Caco-2 (cell line): Measurements from ENCODE around the gene CDCP1. TPM values are rescaled to one million over a fixed set of nuclear protein-coding genes. Genes with fewer than 3 reads are reported as not detected.

ENCODE experiments used
- BruUV-seq: library from RNA; stranded (reverse); fragments of 400-500 nt; replicated peaks from 2 replicates; lab custom pipeline; 2021; lab: Mats Ljungman, UMichigan
- CTCF ChIA-PET: fragments of 300-600 bp; sonication (Branson Sonifier 250); formaldehyde crosslinking; loops from one replicate; lab custom pipeline; 2022; ENCODE audit warnings: antibody characterized with exemption; lab: Charles Lee
- POLR2A ChIA-PET: fragments of 300-600 bp; sonication (Branson Sonifier 250); formaldehyde crosslinking; loops from one replicate; lab custom pipeline; 2022; ENCODE audit warnings: antibody characterized with exemption; lab: Charles Lee
- DNase-seq, 2 experiments: peaks; one replicate each; pipeline versions ENCODE4 v3.0.0 to v3.0.0-alpha.2; 2020 to 2022
- H3K27me3 ChIP-seq: replicated peaks from 2 replicates; pipeline ENCODE4 v1.6.0; 2011; ENCODE audit warnings: low read length; ENCODE audit not compliant: control insufficient read depth, insufficient read depth
- H3K36me3 ChIP-seq: 2 replicates; pipeline ENCODE4 v1.5.1; 2011; ENCODE audit warnings: low read length; ENCODE audit not compliant: control insufficient read depth, insufficient read depth
- H3K4me1 ChIP-seq: fragments of 250-450 bp; sonication (Bioruptor Pico); 2 replicates; pipeline ENCODE4 v1.5.1; 2020; ENCODE audit warnings: mild to moderate bottlenecking
- H3K4me3 ChIP-seq: 2 replicates; pipeline ENCODE4 v1.5.1; 2011; ENCODE audit warnings: low read depth, mild to moderate bottlenecking, control low read depth, low read length
- H3K9me3 ChIP-seq: fragments of 250-450 bp; sonication (Bioruptor Pico); 2 replicates; pipeline ENCODE4 v1.5.1; 2020; ENCODE audit warnings: mild to moderate bottlenecking, moderate library complexity
- H3K27ac Mint-ChIP-seq: one replicate; pipeline ENCODE4 v1.8.0; 2022; ENCODE audit warnings: mixed read lengths; ENCODE audit not compliant: unreplicated experiment
- H3K27me3 Mint-ChIP-seq: one replicate; pipeline ENCODE4 v1.8.0; 2022; ENCODE audit warnings: mixed read lengths; ENCODE audit not compliant: insufficient read depth, unreplicated experiment
- H3K36me3 Mint-ChIP-seq: one replicate; pipeline ENCODE4 v1.8.0; 2022; ENCODE audit warnings: mild to moderate bottlenecking, mixed read lengths; ENCODE audit not compliant: insufficient read depth, unreplicated experiment
- H3K4me1 Mint-ChIP-seq: one replicate; pipeline ENCODE4 v1.8.0; 2022; ENCODE audit warnings: low read depth, mixed read lengths; ENCODE audit not compliant: unreplicated experiment
- H3K4me3 Mint-ChIP-seq: one replicate; pipeline ENCODE4 v1.8.0; 2022; ENCODE audit warnings: mild to moderate bottlenecking, moderate library complexity, mixed read lengths; ENCODE audit not compliant: unreplicated experiment
- H3K9me3 Mint-ChIP-seq: one replicate; pipeline ENCODE4 v1.8.0; 2022; ENCODE audit warnings: mixed read lengths; ENCODE audit not compliant: unreplicated experiment
- intact Hi-C: fragments of 100-400 bp; cut with micrococcal nuclease; formaldehyde crosslinking; loops from one replicate; pipeline ENCODE4 v1.10.0; 2022; ENCODE audit not compliant: unreplicated experiment
- total RNA-seq: library from RNA; stranded (reverse); gene quantifications from 2 replicates; pipeline ENCODE4 v1.2.3, GENCODE V29; 2022
- TF ChIP-seq, protein P1 (sequence below), 2 experiments: fragments of 200-600 bp in 1 of 2; IDR thresholded peaks; 1 replicate in 1 of 2; 2 replicates in 1 of 2; pipeline versions ENCODE4 v1.5.1 to v1.8.0; 2011 to 2022; ENCODE audit warnings: antibody characterized with exemption in 1 of 2, control low read depth in 1 of 2, inconsistent platforms in 1 of 2, low read depth in 1 of 2, low read length in 1 of 2, mild to moderate bottlenecking in 1 of 2, moderate library complexity in 1 of 2; ENCODE audit not compliant: insufficient read depth in 1 of 2, severe bottlenecking in 1 of 2, unreplicated experiment in 1 of 2

Gene CDCP1
- total RNA-seq, 1 experiment from 2014 or later = 22.5 TPM

DNA sequence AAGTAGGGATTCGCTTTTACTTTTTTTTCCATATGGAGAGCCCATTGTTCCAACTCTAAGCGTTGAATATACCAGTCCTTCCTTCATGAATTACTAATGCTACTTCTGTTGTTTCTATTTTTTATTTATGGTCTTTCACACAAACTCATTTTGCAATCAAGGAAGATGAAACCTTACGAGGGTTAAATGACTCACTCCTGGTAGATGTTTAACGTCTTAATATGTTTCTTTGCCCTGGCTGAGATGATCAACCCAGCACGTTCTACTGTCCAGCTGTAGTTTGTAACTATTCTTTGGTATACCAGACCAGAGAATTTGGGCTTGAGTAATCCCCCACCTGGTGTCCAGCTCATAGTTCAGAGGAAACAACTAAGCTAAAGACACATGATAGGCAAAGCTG, 23.1 kb downstream of the CDCP1 start:
- TF ChIP-seq, protein P1, sequence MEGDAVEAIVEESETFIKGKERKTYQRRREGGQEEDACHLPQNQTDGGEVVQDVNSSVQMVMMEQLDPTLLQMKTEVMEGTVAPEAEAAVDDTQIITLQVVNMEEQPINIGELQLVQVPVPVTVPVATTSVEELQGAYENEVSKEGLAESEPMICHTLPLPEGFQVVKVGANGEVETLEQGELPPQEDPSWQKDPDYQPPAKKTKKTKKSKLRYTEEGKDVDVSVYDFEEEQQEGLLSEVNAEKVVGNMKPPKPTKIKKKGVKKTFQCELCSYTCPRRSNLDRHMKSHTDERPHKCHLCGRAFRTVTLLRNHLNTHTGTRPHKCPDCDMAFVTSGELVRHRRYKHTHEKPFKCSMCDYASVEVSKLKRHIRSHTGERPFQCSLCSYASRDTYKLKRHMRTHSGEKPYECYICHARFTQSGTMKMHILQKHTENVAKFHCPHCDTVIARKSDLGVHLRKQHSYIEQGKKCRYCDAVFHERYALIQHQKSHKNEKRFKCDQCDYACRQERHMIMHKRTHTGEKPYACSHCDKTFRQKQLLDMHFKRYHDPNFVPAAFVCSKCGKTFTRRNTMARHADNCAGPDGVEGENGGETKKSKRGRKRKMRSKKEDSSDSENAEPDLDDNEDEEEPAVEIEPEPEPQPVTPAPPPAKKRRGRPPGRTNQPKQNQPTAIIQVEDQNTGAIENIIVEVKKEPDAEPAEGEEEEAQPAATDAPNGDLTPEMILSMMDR (IDR thresholded peaks at IDR 0.05; ENCODE audit: insufficient read depth in 1 of 2, low read depth in 1 of 2, low read length in 1 of 2, severe bottlenecking in 1 of 2, unreplicated experiment in 1 of 2) = no peak
- Mint-ChIP-seq H3K27ac (no peak overlapping the region), H3K27me3 (no peaks in the 10 kb centered on the region), H3K4me1 (peaks cover 59% of the 10 kb centered on the region), H3K36me3 (peaks cover 10% of the 10 kb centered on the region), H3K9me3 (no peaks in the 10 kb centered on the region), H3K4me3 (no peak overlapping the region)
- no peak for DNase-seq
- H3K4me1 ChIP-seq = peaks cover 58% of the 10 kb centered on the region
- no peaks in the 10 kb centered on the region; the same call in none of the 2 replicates for H3K36me3 ChIP-seq
- no peak overlapping the region for H3K4me3 ChIP-seq
- no peaks in the 10 kb centered on the region for H3K9me3 ChIP-seq
- no peaks in the 10 kb centered on the region for H3K27me3 ChIP-seq
- CTCF ChIA-PET = interaction anchor here (1.9 kb wide), 1 partner anchor 88 kb away, joined by 14 read pairs; no protein-coding TSS in a partner anchor
- no TSS peak for BruUV-seq
- intact Hi-C loops = no loop called here
- POLR2A ChIA-PET = no interaction called here

DNA sequence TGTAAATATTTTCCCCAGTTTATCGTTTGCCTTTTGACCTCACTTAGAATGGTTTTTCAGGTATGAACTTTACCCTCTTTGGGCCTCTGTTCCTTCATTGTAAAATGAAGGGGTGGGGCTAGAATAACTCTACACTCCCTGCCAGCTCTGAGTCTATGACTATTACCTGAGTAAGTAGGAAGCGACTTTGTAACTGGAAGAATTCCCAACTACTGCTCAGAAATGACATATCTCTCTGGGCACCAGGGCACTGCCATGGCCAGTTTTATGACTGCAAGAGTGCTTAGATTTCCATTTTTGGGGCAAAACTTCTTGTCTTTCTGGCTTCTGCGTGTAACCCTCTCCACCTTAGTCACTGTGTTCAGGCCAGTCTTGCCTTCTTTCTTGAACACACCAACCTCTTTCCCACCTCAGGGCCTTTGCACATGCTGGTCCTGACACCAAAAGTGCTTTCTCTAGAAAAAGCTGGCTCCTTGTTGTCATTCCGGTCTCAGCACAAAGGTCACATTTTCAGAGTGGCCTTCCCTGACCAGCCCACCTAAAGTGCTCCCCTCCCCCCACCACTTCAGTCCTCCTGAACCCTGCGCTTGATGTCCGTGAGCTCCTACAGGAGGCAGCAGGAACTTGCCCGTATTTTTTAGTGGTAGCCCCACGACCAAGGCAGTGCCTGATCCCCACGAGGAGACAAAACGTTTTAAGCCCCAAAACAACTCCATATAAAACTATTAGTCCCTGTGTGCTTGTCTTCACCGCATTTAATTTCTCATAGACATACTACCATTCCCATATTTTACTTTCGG, 25.6 kb downstream of the CDCP1 start:
- POLR2A ChIA-PET = interaction anchor here (1.0 kb wide), 1 partner anchor 25 kb away, joined by 4 read pairs; the partner anchor contains the start of gene CDCP1
- peak; percentile 50 to 58 for DNase-seq
- H3K27me3 ChIP-seq = no peaks in the 10 kb centered on the region
- TSS peak; percentile 81 for BruUV-seq
- Mint-ChIP-seq H3K9me3 (no peaks in the 10 kb centered on the region), H3K27ac (peak overlapping the region; percentile 68), H3K4me1 (peaks cover 56% of the 10 kb centered on the region), H3K4me3 (peak overlapping the region; percentile 5), H3K27me3 (no peaks in the 10 kb centered on the region), H3K36me3 (peaks cover 15% of the 10 kb centered on the region)
- TF ChIP-seq, protein P1 (IDR thresholded peaks at IDR 0.05; ENCODE audit: insufficient read depth in 1 of 2, low read depth in 1 of 2, low read length in 1 of 2, severe bottlenecking in 1 of 2, unreplicated experiment in 1 of 2) = no peak
- intact Hi-C loops = no loop called here
- H3K36me3 ChIP-seq = no peaks in the 10 kb centered on the region; the same call in none of the 2 replicates
- H3K4me1 ChIP-seq = peaks cover 58% of the 10 kb centered on the region
- no peaks in the 10 kb centered on the region for H3K9me3 ChIP-seq
- CTCF ChIA-PET = interaction anchor here (1.1 kb wide), 1 partner anchor 17 kb away, joined by 5 read pairs; no protein-coding TSS in a partner anchor
- no peak overlapping the region for H3K4me3 ChIP-seq

DNA sequence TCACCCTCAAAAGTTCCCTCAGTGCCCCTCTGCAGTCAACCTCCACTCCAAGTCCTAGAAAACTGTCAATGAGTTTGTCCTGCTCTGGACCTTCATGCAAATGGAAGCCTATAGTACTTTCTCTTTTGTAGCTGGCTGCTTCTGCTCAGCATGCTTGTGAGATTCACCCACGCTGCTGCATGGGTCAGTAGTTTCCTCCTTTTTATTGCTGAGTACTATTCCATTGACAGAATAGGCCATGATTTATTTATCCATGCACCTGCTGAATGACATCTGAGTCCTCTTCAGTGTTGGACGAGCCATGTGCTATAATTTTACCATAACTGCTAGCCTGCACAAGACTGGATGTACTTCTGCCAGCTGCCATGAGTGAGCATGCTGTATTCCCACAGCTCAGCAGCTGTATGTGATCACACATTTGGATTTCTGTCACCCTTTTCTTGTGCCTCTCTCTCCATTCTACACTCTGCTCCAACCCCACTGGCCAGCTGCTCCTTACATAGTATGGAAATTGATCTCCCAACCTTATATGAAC, 26.3 kb downstream of the CDCP1 start:
- Mint-ChIP-seq H3K27ac (peak overlapping the region; percentile 68), H3K4me3 (peak overlapping the region; percentile 5), H3K9me3 (no peaks in the 10 kb centered on the region), H3K36me3 (peaks cover 15% of the 10 kb centered on the region), H3K4me1 (peaks cover 56% of the 10 kb centered on the region), H3K27me3 (no peaks in the 10 kb centered on the region)
- TF ChIP-seq, protein P1 (IDR thresholded peaks at IDR 0.05; ENCODE audit: insufficient read depth in 1 of 2, low read depth in 1 of 2, low read length in 1 of 2, severe bottlenecking in 1 of 2, unreplicated experiment in 1 of 2) = no peak
- no peak for DNase-seq
- H3K27me3 ChIP-seq = no peaks in the 10 kb centered on the region
- no peaks in the 10 kb centered on the region for H3K9me3 ChIP-seq
- peaks cover 58% of the 10 kb centered on the region for H3K4me1 ChIP-seq
- ChIA-PET CTCF (interaction anchor here (1.0 to 1.1 kb wide), 2 partner anchors 18 to 79 kb away, joined by 5 read pairs; no protein-coding TSS in a partner anchor), POLR2A (interaction anchor here (0.5 to 1.0 kb wide), 2 partner anchors 26 to 78 kb away, joined by 3 to 4 read pairs; partner anchors contain the start of gene CDCP1)
- intact Hi-C loops = no loop called here
- H3K36me3 ChIP-seq = no peaks in the 10 kb centered on the region; the same call in none of the 2 replicates
- no peak overlapping the region for H3K4me3 ChIP-seq
- BruUV-seq = no TSS peak
